Left ventricle myocardium inferior (tissue), 1 donor: Measurements from ENCODE around the gene RREB1. TPM values are rescaled to one million over a fixed set of nuclear protein-coding genes. Genes with fewer than 3 reads are reported as not detected.

Experiments
- DNase-seq: peaks from one replicate; pipeline ENCODE4 v3.0.0-alpha.2; 2020
- H3K27ac ChIP-seq: fragments of 200-600 bp; replicated peaks from 2 replicates; pipeline ENCODE4 v1.8.0; 2021
- H3K27me3 ChIP-seq: fragments of 200-600 bp; 2 replicates; pipeline ENCODE4 v1.8.0; 2021; ENCODE audit warnings: low read depth
- H3K36me3 ChIP-seq: fragments of 200-600 bp; 2 replicates; pipeline ENCODE4 v1.8.0; 2021
- H3K4me1 ChIP-seq: fragments of 200-600 bp; 2 replicates; pipeline ENCODE4 v1.8.0; 2021
- H3K4me3 ChIP-seq: fragments of 200-600 bp; 2 replicates; pipeline ENCODE4 v1.8.0; 2021; ENCODE audit warnings: mild to moderate bottlenecking, moderate library complexity
- H3K9me3 ChIP-seq: fragments of 200-600 bp; replicated peaks from 2 replicates; pipeline ENCODE4 v1.8.0; 2021
- intact Hi-C: fragments of 100-400 bp; cut with micrococcal nuclease; formaldehyde crosslinking; loops from one replicate; pipeline ENCODE4 v1.11.0; 2022
- total RNA-seq: library from RNA; stranded (reverse); fragmentation: NEBNext Ultra II Directional; extraction: Animal tissue kit (Norgen Biotek cat#: 25700); gene quantifications from one replicate; pipeline ENCODE4 v1.2.1, GENCODE V29; 2021
- TF ChIP-seq, protein P1 (sequence below): fragments of 200-600 bp; IDR thresholded peaks from 2 replicates; pipeline ENCODE4 v1.8.0; 2021; ENCODE audit warnings: antibody characterized with exemption, mild to moderate bottlenecking, borderline replicate concordance
- donor health status: DM: no; HTN: yes; CAD: no; lungs with severe emphysema.

The RREB1 gene
- total RNA-seq, 1 donor from 2014 or later = 33.3 TPM

DNA sequence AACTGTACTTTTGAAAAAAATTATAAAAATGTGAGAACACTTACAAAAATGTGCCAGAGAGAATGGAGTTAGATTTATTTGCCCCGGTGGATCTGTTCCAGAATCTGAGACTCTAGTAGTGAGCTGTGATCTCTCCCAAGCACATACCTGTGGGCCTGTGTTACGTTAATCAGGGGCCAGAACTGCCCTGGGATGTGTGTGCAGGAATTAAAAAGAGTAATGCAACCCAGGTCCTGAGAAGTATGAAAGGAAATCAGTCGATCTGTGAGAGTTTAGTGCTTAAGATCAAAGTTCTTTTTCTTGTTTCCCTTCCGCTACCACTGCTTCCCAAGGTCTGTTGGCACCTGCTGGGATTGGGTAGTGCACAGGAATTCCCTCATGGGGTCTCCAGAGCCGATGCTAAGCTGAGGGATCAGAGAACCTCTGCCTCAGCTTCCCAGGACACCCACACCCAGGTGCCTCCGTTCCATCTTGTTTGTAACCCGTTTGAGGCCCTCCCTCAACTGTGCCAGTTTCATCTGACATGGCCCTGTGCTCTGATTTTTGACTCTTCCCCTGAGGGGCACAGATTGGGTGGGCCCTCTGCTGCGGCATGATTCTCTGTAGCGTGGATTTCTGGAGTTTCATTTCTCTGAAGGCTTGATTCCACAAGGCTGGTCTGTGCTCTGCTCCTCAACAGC, 87.7 kb downstream of the RREB1 start:
- no peaks in the 10 kb centered on the region for H3K27me3 ChIP-seq
- H3K4me3 ChIP-seq = no peak overlapping the region
- intact Hi-C loops = no loop called here
- peaks cover 20% of the 10 kb centered on the region for H3K4me1 ChIP-seq
- H3K36me3 ChIP-seq = peaks cover 26% of the 10 kb centered on the region
- no peak for DNase-seq
- TF ChIP-seq, protein P1, sequence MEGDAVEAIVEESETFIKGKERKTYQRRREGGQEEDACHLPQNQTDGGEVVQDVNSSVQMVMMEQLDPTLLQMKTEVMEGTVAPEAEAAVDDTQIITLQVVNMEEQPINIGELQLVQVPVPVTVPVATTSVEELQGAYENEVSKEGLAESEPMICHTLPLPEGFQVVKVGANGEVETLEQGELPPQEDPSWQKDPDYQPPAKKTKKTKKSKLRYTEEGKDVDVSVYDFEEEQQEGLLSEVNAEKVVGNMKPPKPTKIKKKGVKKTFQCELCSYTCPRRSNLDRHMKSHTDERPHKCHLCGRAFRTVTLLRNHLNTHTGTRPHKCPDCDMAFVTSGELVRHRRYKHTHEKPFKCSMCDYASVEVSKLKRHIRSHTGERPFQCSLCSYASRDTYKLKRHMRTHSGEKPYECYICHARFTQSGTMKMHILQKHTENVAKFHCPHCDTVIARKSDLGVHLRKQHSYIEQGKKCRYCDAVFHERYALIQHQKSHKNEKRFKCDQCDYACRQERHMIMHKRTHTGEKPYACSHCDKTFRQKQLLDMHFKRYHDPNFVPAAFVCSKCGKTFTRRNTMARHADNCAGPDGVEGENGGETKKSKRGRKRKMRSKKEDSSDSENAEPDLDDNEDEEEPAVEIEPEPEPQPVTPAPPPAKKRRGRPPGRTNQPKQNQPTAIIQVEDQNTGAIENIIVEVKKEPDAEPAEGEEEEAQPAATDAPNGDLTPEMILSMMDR = no peak
- H3K9me3 ChIP-seq = no peaks in the 10 kb centered on the region
- no peak overlapping the region for H3K27ac ChIP-seq

DNA sequence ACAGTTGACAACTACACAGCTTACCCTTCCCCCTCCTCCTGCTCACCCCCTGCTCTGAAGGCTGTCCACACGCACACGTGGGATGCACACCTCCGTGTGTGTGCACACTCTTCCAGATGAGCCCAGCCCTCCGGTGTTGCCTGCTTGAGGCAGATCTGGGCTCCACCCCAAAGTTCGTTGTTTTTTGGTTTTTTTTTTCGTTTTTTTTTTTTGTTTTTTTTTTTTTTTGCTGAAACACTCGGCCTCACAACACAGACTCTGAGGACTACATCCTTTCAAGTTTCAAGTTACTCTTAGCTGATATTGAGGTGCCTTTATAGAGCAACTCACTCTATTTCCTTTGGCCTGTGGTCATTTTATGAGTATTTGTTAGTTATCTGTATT, 88.2 kb downstream of the RREB1 start:
- H3K27ac ChIP-seq = no peak overlapping the region
- TF ChIP-seq, protein P1 = no peak
- DNase-seq = no peak
- H3K27me3 ChIP-seq = no peaks in the 10 kb centered on the region
- peaks cover 22% of the 10 kb centered on the region for H3K4me1 ChIP-seq
- H3K4me3 ChIP-seq = no peak overlapping the region
- intact Hi-C loops = no loop called here
- H3K36me3 ChIP-seq = peaks cover 21% of the 10 kb centered on the region
- no peaks in the 10 kb centered on the region for H3K9me3 ChIP-seq

DNA sequence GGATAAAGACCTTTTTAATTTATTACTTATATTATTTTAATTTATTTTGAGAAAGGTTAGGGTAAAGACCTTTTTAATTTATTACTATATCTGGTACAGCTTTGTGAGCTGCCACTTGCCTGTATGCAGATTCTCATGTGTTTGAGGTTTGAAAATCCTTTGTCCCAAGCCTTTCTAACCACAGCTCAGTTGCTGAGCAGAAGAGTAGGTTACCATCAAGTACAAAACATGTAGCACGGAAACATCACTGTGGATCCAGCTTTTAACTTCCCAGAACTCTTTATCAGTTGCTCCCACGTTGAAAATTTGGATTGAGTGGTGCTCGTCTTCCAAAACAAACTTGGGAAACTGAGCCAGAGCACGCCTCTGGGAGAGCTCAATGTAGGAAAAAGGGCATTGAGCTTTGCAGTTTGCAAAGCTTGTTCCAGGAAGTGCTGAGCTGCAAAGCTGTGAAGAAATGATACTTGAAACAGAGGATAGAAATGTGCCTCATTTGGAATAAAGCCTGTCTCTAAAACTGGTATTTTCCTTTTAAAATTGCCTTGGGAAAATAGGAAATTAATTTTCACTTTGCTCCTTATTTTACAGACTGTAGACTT, 89.0 kb downstream of the RREB1 start:
- TF ChIP-seq, protein P1 = no peak

DNA sequence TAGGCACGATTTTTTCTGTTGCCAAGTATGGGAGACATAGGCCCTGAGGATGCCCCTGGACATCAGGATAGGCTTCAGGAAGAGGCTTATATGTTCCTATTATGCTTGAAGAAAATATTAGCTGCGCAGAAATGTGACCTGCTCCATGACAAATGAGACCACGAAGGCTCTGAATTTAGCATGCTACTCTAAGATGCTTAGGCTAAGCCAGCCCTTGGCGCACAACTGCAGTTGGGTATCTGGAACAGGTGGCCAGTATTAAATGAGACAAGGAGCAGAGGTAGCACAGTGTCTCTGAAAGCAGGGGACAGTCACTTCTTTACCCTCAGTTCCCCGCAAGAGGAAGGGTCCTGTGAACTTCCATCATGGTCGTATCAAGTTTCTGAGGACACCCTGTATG, 90.0 kb downstream of the RREB1 start:
- no peak overlapping the region for H3K27ac ChIP-seq
- H3K36me3 ChIP-seq = peaks cover 21% of the 10 kb centered on the region

More for the DNA sequence above, 89.0 kb downstream of the RREB1 start:
- Histone ChIP-seq H3K4me3 (no peak overlapping the region), H3K36me3 (peaks cover 19% of the 10 kb centered on the region), H3K9me3 (no peaks in the 10 kb centered on the region), H3K27ac (no peak overlapping the region), H3K27me3 (no peaks in the 10 kb centered on the region), H3K4me1 (peaks cover 28% of the 10 kb centered on the region)
- intact Hi-C loops = no loop called here
- DNase-seq = no peak

DNA sequence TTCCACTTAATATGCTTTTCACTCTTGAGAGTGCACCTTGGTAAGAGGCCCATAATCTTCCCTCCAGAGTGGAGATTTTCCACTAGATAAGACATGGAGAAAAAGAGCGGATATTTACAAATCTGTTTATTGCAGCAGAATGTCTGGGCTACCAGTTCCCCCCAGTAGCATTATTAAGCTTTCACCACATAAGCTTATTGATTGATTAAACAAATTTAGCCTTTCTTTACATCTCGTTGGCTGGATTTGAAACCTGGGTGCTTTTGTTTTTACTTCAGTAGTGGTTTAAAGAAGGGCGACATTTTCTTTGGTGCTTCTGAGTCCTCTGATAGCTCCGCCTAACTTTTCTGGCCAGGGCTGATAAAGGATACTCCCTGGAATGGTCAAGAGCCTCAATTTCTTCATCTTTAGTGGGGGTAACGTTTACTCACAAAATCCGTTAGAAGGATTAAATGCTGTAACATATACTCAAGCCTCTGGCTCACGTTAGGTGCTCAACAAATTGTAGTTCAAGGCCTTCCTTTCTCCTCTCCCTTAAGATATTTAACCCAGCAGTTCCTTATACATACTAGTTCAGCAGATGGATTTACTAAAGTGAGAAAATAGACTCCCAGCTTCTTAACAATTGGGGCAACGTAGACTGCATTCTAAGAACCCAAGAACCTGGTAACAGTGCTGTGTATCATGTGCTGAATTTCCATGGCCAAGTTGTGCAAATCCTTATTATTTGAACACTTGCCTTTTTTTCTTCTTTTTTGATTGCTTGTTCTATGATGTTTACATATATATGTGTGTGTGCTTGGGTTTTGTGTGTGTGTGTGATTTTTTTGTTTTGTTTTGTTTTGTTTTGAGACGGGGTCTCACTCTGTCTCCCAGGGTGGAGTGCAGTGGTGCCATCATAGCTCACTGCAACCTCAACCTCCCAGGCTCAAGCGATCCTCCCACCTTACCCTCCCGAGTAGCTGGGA, 91.4 kb downstream of the RREB1 start:
- intact Hi-C loops = no loop called here
- no peak for DNase-seq
- TF ChIP-seq, protein P1 = no peak
- Histone ChIP-seq H3K4me1 (peaks cover 32% of the 10 kb centered on the region), H3K36me3 (peaks cover 32% of the 10 kb centered on the region), H3K4me3 (no peak overlapping the region), H3K27me3 (no peaks in the 10 kb centered on the region), H3K27ac (no peak overlapping the region), H3K9me3 (no peaks in the 10 kb centered on the region)

More for the DNA sequence above, 90.0 kb downstream of the RREB1 start:
- H3K4me3 ChIP-seq = no peak overlapping the region
- TF ChIP-seq, protein P1 = no peak
- peaks cover 32% of the 10 kb centered on the region for H3K4me1 ChIP-seq
- DNase-seq = no peak
- no peaks in the 10 kb centered on the region for H3K27me3 ChIP-seq
- intact Hi-C loops = no loop called here
- no peaks in the 10 kb centered on the region for H3K9me3 ChIP-seq
